Measurements from ENCODE around the gene WDR70.
A peak's percentile ranks its signal among the peaks of the same experiment; 100 is the strongest.
"Not testable (repeated sequence)": the region's sequence is repeated elsewhere in the genome, so short reads cannot be mapped to it uniquely, and the experiment has no call there.

WDR70 gene

GRCh38 chr5:37518356-37518755 lies 139.2 kb downstream of the WDR70 start:
- not testable (repeated sequence) for DNase-seq

- no peak for DNase-seq
Observed at GRCh38 chr5:37519304-37519703, 140.2 kb downstream of the WDR70 start.

DNA sequence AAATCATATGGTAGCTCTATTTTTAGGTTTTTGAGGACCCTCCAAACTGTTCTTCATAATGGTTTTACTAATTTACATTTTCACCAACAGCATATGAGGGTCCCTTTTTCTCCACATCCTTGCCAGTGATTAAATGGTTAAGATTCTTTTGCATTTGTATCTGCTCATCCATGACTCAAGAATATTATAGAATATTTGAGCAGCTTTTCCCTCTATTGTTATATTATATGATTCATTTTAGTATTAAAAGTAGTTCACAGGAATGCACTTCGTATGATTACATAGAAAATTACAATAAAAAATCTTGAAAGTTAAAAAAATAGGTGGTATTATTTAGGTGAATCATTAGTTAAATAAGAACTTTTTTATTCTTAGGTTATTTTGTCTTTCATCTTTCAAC lies 140.7 kb downstream of the WDR70 start:
- DNase-seq, result no peak

DNA sequence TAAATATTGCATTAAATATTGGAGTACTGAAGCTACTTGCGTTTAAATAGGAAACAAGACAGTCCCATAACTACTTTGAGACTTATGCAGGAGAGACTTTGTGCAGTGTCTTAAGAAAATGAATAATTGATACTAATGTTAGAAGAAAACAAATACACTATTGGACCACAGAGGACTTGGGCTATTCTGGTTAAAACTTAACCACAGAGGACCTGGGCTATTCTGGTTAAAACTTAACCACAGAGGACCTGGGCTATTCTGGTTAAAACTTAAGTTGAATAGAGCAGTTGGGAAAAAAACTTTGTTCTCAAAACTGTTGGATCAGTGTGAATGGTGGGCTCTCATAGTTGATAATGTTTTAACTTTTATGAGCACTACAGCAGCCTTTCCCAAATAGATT lies 141.7 kb downstream of the WDR70 start:
- no peak for DNase-seq

GRCh38 chr5:37532976-37533740 lies 154.0 kb downstream of the WDR70 start:
- DNase-seq, result no peak

- no peak for DNase-seq
Observed at GRCh38 chr5:37533851-37534250, 154.7 kb downstream of the WDR70 start.

DNA sequence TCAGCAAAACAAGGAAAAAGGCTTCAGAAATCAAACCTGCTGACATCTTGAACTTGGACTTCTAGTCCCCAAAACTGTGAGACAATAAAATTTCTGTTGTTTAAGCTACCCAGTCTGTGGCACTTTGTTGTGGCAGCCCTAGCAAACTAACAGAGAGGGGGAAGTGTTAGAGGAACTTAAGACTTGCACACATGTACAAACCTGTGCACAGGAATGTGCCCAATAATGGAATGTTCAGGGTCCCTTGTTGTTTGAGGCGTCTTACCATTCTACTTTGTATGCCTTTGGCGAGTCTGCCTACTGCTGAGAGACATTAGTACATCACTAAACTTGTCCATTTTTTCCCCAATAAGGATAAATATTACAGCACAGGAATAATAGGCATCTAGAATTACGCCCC lies 160.3 kb downstream of the WDR70 start:
- DNase-seq, result no peak

GRCh38 chr5:37543216-37543615 lies 164.1 kb downstream of the WDR70 start:
- DNase-seq, result no peak

GRCh38 chr5:37549411-37549810 lies 170.3 kb downstream of the WDR70 start:
- DNase-seq, result no peak

- DNase-seq, result no peak
Observed at GRCh38 chr5:37552161-37552560, 173.0 kb downstream of the WDR70 start.

DNA sequence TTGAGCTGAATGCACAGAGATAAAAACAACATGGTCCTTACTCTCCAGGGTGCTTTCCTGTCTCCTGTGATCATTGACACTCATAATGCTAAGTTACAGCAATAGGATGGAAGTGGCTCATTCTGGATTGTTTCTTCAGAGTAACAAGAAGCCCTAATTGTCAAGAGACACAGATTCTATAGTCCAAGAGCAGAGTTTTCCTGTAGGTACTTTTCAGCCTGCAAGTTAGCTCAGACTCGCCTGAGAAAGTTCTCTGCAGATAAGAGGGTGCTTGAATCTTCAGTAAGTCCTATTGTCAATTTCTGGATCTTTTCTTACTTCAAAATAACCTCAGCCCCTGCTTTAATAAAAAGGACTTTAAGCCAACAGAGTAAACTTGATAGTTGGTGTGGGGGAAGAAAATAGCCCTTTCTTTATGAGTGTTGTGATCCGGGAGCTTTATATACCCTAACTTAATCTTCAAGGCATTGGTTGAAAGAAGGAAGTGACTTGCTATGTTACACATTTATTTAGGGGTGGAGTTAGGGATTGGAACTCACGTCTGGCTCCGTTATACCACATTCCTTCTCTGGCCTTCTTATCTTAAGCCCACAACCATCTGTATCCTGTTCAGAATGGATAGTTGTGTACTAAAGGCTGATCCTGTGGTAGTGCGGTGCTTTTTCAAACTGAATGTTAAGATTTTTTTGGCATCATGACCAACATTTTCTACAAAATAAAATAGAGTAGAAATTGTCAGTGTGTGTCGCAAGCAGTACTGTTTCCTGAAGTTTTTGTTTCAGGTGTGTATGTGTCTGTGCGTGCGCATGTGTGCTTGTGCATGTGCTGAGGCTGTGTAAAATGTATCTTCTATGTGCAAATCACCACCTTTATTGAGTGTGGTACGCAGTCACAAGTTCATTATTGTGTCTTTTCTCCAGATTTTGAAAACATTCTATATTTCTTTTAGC lies 173.9 kb downstream of the WDR70 start:
- no peak for DNase-seq

- no peak for DNase-seq
Observed at GRCh38 chr5:37553720-37554404, 174.7 kb downstream of the WDR70 start.

DNA sequence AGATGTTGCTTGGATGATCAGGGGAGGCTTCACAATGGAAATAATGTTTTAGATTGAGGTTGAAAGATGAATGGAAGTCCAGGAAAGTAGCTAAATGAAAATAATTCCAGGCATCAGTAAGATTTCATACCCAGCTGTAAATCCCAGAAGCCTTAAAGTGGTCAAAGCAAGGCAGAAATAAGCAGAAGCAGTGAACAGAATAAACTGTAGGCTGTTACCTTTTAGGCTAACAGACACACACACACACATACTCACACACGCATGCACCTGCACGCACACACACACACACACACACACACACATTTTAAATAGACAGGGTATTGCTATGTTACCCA lies 175.3 kb downstream of the WDR70 start:
- no peak for DNase-seq

DNA sequence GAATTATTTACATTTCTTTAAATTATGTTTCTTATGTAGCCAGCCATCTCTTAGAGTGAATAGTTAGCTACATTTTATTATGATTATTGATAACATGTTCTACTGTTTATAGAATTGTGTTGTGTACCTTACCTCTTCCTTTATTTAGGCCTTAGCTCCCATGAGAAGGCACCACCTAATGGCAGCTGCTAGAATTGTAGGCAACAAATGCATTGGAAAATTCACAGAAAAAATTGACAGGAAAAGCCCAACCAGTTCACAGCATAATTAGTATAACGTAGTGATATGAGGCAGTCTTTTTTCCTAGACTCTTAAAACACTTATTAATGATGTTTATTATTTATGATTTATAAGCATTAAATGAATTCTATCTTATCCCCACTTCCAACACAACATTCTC lies 175.8 kb downstream of the WDR70 start:
- peak; percentile 53 for DNase-seq

- DNase-seq, result no peak
Observed at GRCh38 chr5:37557734-37558293, 178.7 kb downstream of the WDR70 start.

DNA sequence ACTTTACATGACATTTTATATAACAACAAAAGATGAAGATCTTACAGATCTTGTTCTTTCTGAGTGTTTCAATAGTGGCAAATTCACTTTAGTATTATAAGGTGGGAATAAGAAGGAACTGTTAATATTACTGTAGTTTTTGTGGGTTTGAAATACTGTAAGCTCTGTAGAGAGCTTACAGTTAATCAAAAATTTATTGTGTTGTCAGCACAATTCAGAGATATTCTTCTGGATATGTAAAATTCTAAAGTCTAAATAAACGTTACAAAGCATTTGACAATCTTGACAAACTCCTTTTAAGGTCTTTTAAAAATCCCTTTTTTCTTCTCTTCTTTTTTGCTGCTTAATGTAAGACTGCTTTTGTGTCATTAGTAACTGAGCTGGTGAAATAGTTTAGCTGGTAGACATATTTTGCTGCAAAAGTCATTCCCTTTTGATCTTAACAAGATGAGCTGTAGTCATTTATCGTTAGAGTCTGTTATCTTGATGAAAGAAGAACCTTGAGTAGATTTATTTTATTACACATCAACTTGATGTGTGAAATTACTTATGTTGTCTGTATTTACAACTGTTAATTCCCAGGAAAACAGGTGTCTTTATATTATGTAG lies 186.0 kb downstream of the WDR70 start:
- DNase-seq, result no peak

DNA sequence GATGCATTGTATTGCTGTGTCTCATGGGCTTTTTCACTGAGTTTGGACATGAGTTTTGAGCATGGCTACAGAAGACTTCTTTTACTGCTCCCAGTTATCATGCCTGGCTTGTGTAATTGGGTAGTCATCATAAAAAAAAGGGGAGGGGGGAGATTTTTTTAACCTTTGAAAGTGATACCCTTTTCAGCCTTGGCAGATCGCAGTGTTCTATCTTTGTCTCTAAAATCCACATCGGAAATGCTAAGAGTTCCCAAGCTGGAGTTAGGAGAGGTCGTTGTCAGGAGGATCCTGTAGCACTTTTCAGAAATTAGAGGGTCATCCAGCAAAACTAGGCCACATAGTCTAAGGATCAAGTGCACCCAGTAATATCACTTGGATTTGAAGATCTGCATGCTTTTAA lies 188.4 kb downstream of the WDR70 start:
- no peak for DNase-seq

GRCh38 chr5:37568018-37568753 lies 189.1 kb downstream of the WDR70 start:
- no peak for DNase-seq

- DNase-seq, result no peak
Observed at GRCh38 chr5:37568893-37569292, 189.8 kb downstream of the WDR70 start.

GRCh38 chr5:37569466-37569865 lies 190.3 kb downstream of the WDR70 start:
- no peak for DNase-seq

- DNase-seq, result no peak
Observed at GRCh38 chr5:37570597-37570996, 191.5 kb downstream of the WDR70 start.

GRCh38 chr5:37571985-37572384 lies 192.9 kb downstream of the WDR70 start:
- DNase-seq, result no peak
